ENCODE measurements around the gene DYNC2LI1. TPM values are rescaled to one million over a fixed set of nuclear protein-coding genes. Genes with fewer than 3 reads are reported as not detected.

DYNC2LI1 gene
- total and polyA plus RNA-seq, 2 donors (not counting 1 experiment from before 2014, with no cell fraction given) = 23.6 to 24.4 TPM

DNA sequence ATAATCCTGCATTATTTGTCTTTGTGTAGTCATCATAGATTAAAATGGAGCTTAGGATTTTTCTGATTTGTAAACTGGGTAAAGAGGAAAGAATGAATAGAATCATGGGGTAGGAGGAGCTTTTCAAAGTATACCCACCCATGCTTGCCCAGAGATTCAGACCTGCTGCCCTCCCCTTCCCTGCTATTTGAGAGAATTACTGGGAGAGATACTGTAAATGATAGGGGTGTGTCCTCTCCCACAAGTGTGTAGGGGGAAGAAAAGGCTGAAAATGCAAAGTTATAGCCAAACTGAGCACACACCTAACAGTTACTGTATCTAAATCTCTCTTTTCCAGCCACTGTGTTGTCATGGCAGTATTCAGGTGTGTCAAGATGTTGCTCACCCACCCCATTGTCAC is 21.5 kb upstream of the DYNC2LI1 start:
- no peak for DNase-seq (ENCODE audit: low read depth in 2 of 2)
- no peaks in the 10 kb centered on the region for H3K36me3 ChIP-seq (ENCODE audit: control insufficient read depth, insufficient read depth, low read length)
- H3K9me3 ChIP-seq (ENCODE audit: control insufficient read depth, insufficient read depth, low read depth, low read length) = no peaks in the 10 kb centered on the region
- TF ChIP-seq, protein P1, sequence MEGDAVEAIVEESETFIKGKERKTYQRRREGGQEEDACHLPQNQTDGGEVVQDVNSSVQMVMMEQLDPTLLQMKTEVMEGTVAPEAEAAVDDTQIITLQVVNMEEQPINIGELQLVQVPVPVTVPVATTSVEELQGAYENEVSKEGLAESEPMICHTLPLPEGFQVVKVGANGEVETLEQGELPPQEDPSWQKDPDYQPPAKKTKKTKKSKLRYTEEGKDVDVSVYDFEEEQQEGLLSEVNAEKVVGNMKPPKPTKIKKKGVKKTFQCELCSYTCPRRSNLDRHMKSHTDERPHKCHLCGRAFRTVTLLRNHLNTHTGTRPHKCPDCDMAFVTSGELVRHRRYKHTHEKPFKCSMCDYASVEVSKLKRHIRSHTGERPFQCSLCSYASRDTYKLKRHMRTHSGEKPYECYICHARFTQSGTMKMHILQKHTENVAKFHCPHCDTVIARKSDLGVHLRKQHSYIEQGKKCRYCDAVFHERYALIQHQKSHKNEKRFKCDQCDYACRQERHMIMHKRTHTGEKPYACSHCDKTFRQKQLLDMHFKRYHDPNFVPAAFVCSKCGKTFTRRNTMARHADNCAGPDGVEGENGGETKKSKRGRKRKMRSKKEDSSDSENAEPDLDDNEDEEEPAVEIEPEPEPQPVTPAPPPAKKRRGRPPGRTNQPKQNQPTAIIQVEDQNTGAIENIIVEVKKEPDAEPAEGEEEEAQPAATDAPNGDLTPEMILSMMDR (conservative IDR thresholded peaks at IDR 0.05 in 1 of 2, IDR thresholded peaks at IDR 0.05 in 1 of 2; ENCODE audit: low read depth in 1 of 2, low read length in 2 of 2) = no peak
- TF ChIP-seq EZH2 (IDR thresholded peaks at IDR 0.05; ENCODE audit: low read length, missing control alignments) = no peak
- no peaks in the 10 kb centered on the region for H3K4me1 ChIP-seq (ENCODE audit: control insufficient read depth, extremely low read depth, insufficient read depth, low read length)
- H3K9ac ChIP-seq (ENCODE audit: insufficient read depth, low read length) = no peak overlapping the region
- no peak overlapping the region for H3K27ac ChIP-seq (ENCODE audit: insufficient read depth, low read length)
- H3K4me2 ChIP-seq (ENCODE audit: extremely low read depth, insufficient read depth, low read length) = no peak overlapping the region
- H3K4me3 ChIP-seq (replicated peaks in 1 of 4; ENCODE audit: control extremely low read depth in 1 of 4, insufficient read depth in 1 of 4, low read depth in 3 of 4, low read length in 4 of 4) = no peak overlapping the region
- H3K27me3 ChIP-seq (ENCODE audit: control insufficient read depth, insufficient read depth, low read length) = no peaks in the 10 kb centered on the region
- no peaks in the 10 kb centered on the region for H4K20me1 ChIP-seq (ENCODE audit: control insufficient read depth, extremely low read depth, insufficient read depth, low read length)
- no peaks in the 10 kb centered on the region for H3K79me2 ChIP-seq (ENCODE audit: control insufficient read depth, insufficient read depth, low read length)
- H2AFZ ChIP-seq (ENCODE audit: low read length) = no peak overlapping the region

GRCh38 chr2:43754180-43754579 is 19.7 kb upstream of the DYNC2LI1 start:
- Histone ChIP-seq H3K36me3 (ENCODE audit: control insufficient read depth, insufficient read depth, low read length) (no peaks in the 10 kb centered on the region), H3K27me3 (ENCODE audit: control insufficient read depth, insufficient read depth, low read length) (no peaks in the 10 kb centered on the region), H3K79me2 (ENCODE audit: control insufficient read depth, insufficient read depth, low read length) (no peaks in the 10 kb centered on the region), H4K20me1 (ENCODE audit: control insufficient read depth, extremely low read depth, insufficient read depth, low read length) (no peaks in the 10 kb centered on the region), H3K4me1 (ENCODE audit: control insufficient read depth, extremely low read depth, insufficient read depth, low read length) (peaks cover 7% of the 10 kb centered on the region), H3K27ac (ENCODE audit: insufficient read depth, low read length) (no peak overlapping the region), H3K4me3 (replicated peaks in 1 of 4; ENCODE audit: control extremely low read depth in 1 of 4, insufficient read depth in 1 of 4, low read depth in 3 of 4, low read length in 4 of 4) (no peak overlapping the region), H3K4me2 (ENCODE audit: extremely low read depth, insufficient read depth, low read length) (no peak overlapping the region), H3K9ac (ENCODE audit: insufficient read depth, low read length) (no peak overlapping the region), H3K9me3 (ENCODE audit: control insufficient read depth, insufficient read depth, low read depth, low read length) (no peaks in the 10 kb centered on the region), H2AFZ (ENCODE audit: low read length) (no peak overlapping the region)
- DNase-seq (ENCODE audit: low read depth in 2 of 2) = no peak
- TF ChIP-seq, protein P1 (conservative IDR thresholded peaks at IDR 0.05 in 1 of 2, IDR thresholded peaks at IDR 0.05 in 1 of 2; ENCODE audit: low read depth in 1 of 2, low read length in 2 of 2) = no peak
- TF ChIP-seq EZH2 (IDR thresholded peaks at IDR 0.05; ENCODE audit: low read length, missing control alignments) = no peak

DNA sequence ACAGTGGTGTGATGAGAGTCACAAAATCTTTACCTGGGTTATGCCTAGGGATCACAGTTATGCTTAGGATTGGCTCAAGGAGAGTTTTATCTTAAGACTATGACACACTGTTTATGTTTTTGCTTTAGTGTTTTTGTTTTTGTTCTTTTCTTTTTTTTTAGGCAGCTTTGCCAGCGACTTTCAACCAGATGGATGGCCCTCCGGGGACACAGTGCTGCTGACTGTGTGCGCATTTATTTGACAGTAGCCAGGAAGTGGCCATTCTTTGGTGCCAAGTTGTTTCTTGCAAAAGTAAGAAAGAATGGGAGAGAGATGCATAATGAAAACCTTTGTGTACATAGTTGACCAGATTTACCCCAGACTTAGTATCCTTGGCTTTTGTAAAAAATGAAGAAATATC is 15.1 kb upstream of the DYNC2LI1 start:
- no peak overlapping the region for H2AFZ ChIP-seq (ENCODE audit: low read length)
- no peak overlapping the region for H3K27ac ChIP-seq (ENCODE audit: insufficient read depth, low read length)
- DNase-seq (ENCODE audit: low read depth in 2 of 2) = peak; percentile 65 to 75

More for the DNA sequence above, 15.1 kb upstream of the DYNC2LI1 start:
- no peaks in the 10 kb centered on the region for H3K27me3 ChIP-seq (ENCODE audit: control insufficient read depth, insufficient read depth, low read length)
- no peak overlapping the region for H3K9ac ChIP-seq (ENCODE audit: insufficient read depth, low read length)
- H3K4me3 ChIP-seq (replicated peaks in 1 of 4; ENCODE audit: control extremely low read depth in 1 of 4, insufficient read depth in 1 of 4, low read depth in 3 of 4, low read length in 4 of 4) = no peak overlapping the region
- peaks cover 7% of the 10 kb centered on the region for H3K4me1 ChIP-seq (ENCODE audit: control insufficient read depth, extremely low read depth, insufficient read depth, low read length)
- H3K4me2 ChIP-seq (ENCODE audit: extremely low read depth, insufficient read depth, low read length) = peak overlapping the region; percentile 17
- H3K79me2 ChIP-seq (ENCODE audit: control insufficient read depth, insufficient read depth, low read length) = no peaks in the 10 kb centered on the region
- no peaks in the 10 kb centered on the region for H4K20me1 ChIP-seq (ENCODE audit: control insufficient read depth, extremely low read depth, insufficient read depth, low read length)
- TF ChIP-seq, protein P1 (conservative IDR thresholded peaks at IDR 0.05 in 1 of 2, IDR thresholded peaks at IDR 0.05 in 1 of 2; ENCODE audit: low read depth in 1 of 2, low read length in 2 of 2) = no peak
- no peak for TF ChIP-seq EZH2 (IDR thresholded peaks at IDR 0.05; ENCODE audit: low read length, missing control alignments)
- no peaks in the 10 kb centered on the region for H3K36me3 ChIP-seq (ENCODE audit: control insufficient read depth, insufficient read depth, low read length)
- no peaks in the 10 kb centered on the region for H3K9me3 ChIP-seq (ENCODE audit: control insufficient read depth, insufficient read depth, low read depth, low read length)
